SK-N-SH treated with all-trans-retinoic acid at 6 μM for 48 hours (cell line): Measurements from ENCODE around the gene LSAMP.
A peak's percentile ranks its signal among the peaks of the same experiment; 100 is the strongest.

Source experiments
- ATAC-seq: fragments of 200-7000 bp; cut with Tn5 transposase; 3 replicates; pipeline ENCODE4 v1.9.1; 2020; ENCODE audit warnings: mild to moderate bottlenecking, moderate library complexity
- ARNTL ChIP-seq: fragments of 450-650 bp; formaldehyde crosslinking; IDR thresholded peaks from 2 replicates; pipeline ENCODE4 v1.5.0; 2020; ENCODE audit warnings: low read depth, mild to moderate bottlenecking, moderate library complexity, borderline replicate concordance
- BACH2 ChIP-seq: fragments of 250-450 bp; sonication (Bioruptor Pico); IDR thresholded peaks from 2 replicates; pipeline ENCODE4 v1.9.0; 2021; ENCODE audit warnings: mild to moderate bottlenecking, borderline replicate concordance
- CSDC2 ChIP-seq: fragments of 250-450 bp; sonication (Bioruptor Pico); IDR thresholded peaks from 2 replicates; pipeline ENCODE4 v1.5.0; 2020; ENCODE audit warnings: mild to moderate bottlenecking, moderate library complexity
- ESRRG ChIP-seq: fragments of 250-450 bp; sonication (Bioruptor Pico); IDR thresholded peaks from 2 replicates; pipeline ENCODE4 v1.6.1; 2021; ENCODE audit warnings: mild to moderate bottlenecking
- GLIS3 ChIP-seq: fragments of 250-450 bp; sonication (Bioruptor Pico); IDR thresholded peaks from 2 replicates; pipeline ENCODE4 v1.5.0; 2020; ENCODE audit warnings: mild to moderate bottlenecking, moderate library complexity
- ISL1 ChIP-seq: fragments of 250-450 bp; sonication (Bioruptor Pico); IDR thresholded peaks from 2 replicates; pipeline ENCODE4 v2.1.2; 2022; ENCODE audit warnings: mild to moderate bottlenecking, moderate library complexity
- OSR1 ChIP-seq: fragments of 250-450 bp; sonication (Bioruptor Pico); IDR thresholded peaks from 2 replicates; pipeline ENCODE4 v1.8.0; 2022; ENCODE audit warnings: moderate library complexity, mild to moderate bottlenecking, inconsistent platforms
- PPARA ChIP-seq: fragments of 250-450 bp; sonication (Bioruptor Pico); IDR thresholded peaks from 2 replicates; pipeline ENCODE4 v1.5.0; 2020; ENCODE audit warnings: mild to moderate bottlenecking, borderline replicate concordance
- RARB ChIP-seq: fragments of 250-450 bp; sonication (Bioruptor Pico); IDR thresholded peaks from 2 replicates; pipeline ENCODE4 v1.8.0; 2021; ENCODE audit warnings: mild to moderate bottlenecking, moderate library complexity
- SNAI2 ChIP-seq: fragments of 250-450 bp; sonication (Bioruptor Pico); IDR thresholded peaks from 2 replicates; pipeline ENCODE4 v1.5.0; 2020; ENCODE audit warnings: mild to moderate bottlenecking, moderate library complexity
- TCF4 ChIP-seq: fragments of 250-450 bp; sonication (Bioruptor Pico); IDR thresholded peaks from 2 replicates; pipeline ENCODE4 v1.8.0; 2021; ENCODE audit warnings: mild to moderate bottlenecking, moderate library complexity, borderline replicate concordance
- TOX ChIP-seq: fragments of 250-450 bp; sonication (Bioruptor Pico); IDR thresholded peaks from 2 replicates; pipeline ENCODE4 v1.8.0; 2021; ENCODE audit warnings: mild to moderate bottlenecking, moderate library complexity, borderline replicate concordance
- ZC3H10 ChIP-seq: fragments of 250-450 bp; sonication (Bioruptor Pico); IDR thresholded peaks from 2 replicates; pipeline ENCODE4 v1.5.1; 2021; ENCODE audit warnings: mild to moderate bottlenecking, moderate library complexity
- ZFP30 ChIP-seq: fragments of 450-650 bp; formaldehyde crosslinking; IDR thresholded peaks from 2 replicates; pipeline ENCODE4 v1.5.0; 2022; ENCODE audit warnings: mild to moderate bottlenecking, moderate library complexity
- ZNF565 ChIP-seq: fragments of 450-650 bp; formaldehyde crosslinking; conservative IDR thresholded peaks from 2 replicates; pipeline ENCODE4 v1.5.0; 2020; ENCODE audit warnings: low read depth, mild to moderate bottlenecking, moderate library complexity
- ZNF70 ChIP-seq: fragments of 450-650 bp; formaldehyde crosslinking; IDR thresholded peaks from 2 replicates; pipeline ENCODE4 v1.5.0; 2020; ENCODE audit warnings: mild to moderate bottlenecking, moderate library complexity
- ZNF8 ChIP-seq: fragments of 450-650 bp; formaldehyde crosslinking; IDR thresholded peaks from 2 replicates; pipeline ENCODE4 v1.5.0; 2020; ENCODE audit warnings: mild to moderate bottlenecking, moderate library complexity
- TF ChIP-seq, protein P1 (sequence below): fragments of 250-450 bp; sonication (Bioruptor Pico); IDR thresholded peaks from 2 replicates; pipeline ENCODE4 v1.8.0; 2021; ENCODE audit warnings: low read depth, mild to moderate bottlenecking, moderate library complexity, borderline replicate concordance
- TF ChIP-seq, protein P2 (sequence below): fragments of 250-450 bp; sonication (Bioruptor Pico); IDR thresholded peaks from 2 replicates; pipeline ENCODE4 v1.5.1; 2020; ENCODE audit warnings: low read depth, mild to moderate bottlenecking, moderate library complexity
- TF ChIP-seq, protein P3 (sequence below): fragments of 250-450 bp; sonication (Bioruptor Pico); IDR thresholded peaks from 2 replicates; pipeline ENCODE4 v1.8.0; 2020; ENCODE audit warnings: mild to moderate bottlenecking, moderate library complexity, borderline replicate concordance
- TF ChIP-seq, protein P4 (sequence below): fragments of 250-450 bp; sonication (Bioruptor Pico); IDR thresholded peaks from 2 replicates; pipeline ENCODE4 v1.5.0; 2020; ENCODE audit warnings: mild to moderate bottlenecking, moderate library complexity

The LSAMP gene

DNA sequence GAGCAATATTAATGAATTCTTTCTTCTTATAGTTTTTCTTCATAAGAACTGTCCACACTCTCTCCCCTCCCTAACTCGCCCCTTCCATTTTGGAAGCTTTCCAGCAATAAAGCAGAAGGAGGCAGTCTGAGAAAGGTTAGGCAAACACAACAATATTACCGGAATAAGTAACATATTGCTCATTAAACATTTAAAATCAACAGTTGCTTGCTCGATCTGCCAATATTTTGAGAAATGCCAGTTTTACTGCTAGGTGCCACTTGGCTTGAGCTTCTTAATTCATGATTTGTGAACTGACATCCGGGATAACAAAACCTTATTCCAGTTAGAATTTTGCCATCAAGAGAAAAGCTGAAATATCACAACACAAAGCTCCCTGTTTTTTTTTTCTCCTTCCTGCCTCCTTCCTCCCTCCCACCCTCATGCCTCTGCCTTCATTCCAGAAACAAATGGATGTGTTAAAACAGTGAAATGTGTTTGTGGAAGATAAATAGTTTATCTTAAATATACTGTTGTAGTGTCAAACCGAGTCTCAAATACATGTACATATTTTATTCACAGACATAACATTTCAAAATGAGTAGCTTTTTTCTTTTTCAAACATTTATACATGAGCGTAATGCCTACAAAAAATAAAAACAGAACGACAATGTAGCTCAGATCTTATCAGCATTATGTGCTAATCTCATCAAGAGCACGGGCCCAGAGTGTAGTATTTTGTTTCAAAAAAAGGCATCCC is 568.2 kb downstream of the LSAMP start:
- ATAC-seq: peak; percentile 63
- TF ChIP-seq TCF4 (CRISPR knock-in tag): 0 out of 2 replicates have a peak, but pooled peaks have one; percentile 16
- TF ChIP-seq, protein P1, sequence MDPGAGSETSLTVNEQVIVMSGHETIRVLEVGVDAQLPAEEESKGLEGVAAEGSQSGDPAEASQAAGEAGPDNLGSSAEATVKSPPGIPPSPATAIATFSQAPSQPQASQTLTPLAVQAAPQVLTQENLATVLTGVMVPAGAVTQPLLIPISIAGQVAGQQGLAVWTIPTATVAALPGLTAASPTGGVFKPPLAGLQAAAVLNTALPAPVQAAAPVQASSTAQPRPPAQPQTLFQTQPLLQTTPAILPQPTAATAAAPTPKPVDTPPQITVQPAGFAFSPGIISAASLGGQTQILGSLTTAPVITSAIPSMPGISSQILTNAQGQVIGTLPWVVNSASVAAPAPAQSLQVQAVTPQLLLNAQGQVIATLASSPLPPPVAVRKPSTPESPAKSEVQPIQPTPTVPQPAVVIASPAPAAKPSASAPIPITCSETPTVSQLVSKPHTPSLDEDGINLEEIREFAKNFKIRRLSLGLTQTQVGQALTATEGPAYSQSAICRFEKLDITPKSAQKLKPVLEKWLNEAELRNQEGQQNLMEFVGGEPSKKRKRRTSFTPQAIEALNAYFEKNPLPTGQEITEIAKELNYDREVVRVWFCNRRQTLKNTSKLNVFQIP: no peak
- TF ChIP-seq, all 23 proteins: peak for 1

DNA sequence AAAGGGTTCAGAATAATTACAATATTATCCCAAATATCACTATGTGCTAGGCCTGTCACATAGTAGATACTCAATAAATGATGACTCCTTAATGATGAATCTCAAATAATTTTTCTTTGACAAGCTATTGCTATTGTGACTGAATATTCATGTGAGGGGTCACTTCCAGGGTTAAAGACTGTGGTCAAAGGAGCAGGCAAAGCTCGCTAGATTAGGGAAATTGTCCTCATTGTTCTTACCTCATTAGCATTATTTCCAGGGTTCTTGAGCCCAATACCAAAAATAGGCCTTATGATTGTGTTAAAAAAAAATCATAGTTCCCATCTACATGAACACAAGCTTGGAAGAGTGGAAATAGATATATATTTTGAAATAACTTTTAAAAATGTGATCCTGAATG is 569.8 kb downstream of the LSAMP start:
- TF ChIP-seq OSR1 (CRISPR knock-in tag) (no peak), ZNF565 (CRISPR knock-in tag) (no peak), ARNTL (CRISPR knock-in tag) (no peak), SNAI2 (no peak), BACH2 (CRISPR knock-in tag) (no peak), ZC3H10 (CRISPR knock-in tag) (no peak), RARB (CRISPR knock-in tag) (no peak), TCF4 (CRISPR knock-in tag) (no peak), ESRRG (no peak), ZNF70 (CRISPR knock-in tag) (no peak), ZFP30 (CRISPR knock-in tag) (no peak), GLIS3 (no peak), TOX (CRISPR knock-in tag) (no peak), PPARA (CRISPR knock-in tag) (no peak)
- TF ChIP-seq, protein P1: no peak
- TF ChIP-seq, protein P2, sequence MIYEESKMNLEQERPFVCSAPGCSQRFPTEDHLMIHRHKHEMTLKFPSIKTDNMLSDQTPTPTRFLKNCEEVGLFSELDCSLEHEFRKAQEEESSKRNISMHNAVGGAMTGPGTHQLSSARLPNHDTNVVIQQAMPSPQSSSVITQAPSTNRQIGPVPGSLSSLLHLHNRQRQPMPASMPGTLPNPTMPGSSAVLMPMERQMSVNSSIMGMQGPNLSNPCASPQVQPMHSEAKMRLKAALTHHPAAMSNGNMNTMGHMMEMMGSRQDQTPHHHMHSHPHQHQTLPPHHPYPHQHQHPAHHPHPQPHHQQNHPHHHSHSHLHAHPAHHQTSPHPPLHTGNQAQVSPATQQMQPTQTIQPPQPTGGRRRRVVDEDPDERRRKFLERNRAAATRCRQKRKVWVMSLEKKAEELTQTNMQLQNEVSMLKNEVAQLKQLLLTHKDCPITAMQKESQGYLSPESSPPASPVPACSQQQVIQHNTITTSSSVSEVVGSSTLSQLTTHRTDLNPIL (CRISPR knock-in tag): no peak
- TF ChIP-seq, protein P3, sequence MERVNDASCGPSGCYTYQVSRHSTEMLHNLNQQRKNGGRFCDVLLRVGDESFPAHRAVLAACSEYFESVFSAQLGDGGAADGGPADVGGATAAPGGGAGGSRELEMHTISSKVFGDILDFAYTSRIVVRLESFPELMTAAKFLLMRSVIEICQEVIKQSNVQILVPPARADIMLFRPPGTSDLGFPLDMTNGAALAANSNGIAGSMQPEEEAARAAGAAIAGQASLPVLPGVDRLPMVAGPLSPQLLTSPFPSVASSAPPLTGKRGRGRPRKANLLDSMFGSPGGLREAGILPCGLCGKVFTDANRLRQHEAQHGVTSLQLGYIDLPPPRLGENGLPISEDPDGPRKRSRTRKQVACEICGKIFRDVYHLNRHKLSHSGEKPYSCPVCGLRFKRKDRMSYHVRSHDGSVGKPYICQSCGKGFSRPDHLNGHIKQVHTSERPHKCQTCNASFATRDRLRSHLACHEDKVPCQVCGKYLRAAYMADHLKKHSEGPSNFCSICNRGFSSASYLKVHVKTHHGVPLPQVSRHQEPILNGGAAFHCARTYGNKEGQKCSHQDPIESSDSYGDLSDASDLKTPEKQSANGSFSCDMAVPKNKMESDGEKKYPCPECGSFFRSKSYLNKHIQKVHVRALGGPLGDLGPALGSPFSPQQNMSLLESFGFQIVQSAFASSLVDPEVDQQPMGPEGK (CRISPR knock-in tag): no peak
- ATAC-seq: no peak

DNA sequence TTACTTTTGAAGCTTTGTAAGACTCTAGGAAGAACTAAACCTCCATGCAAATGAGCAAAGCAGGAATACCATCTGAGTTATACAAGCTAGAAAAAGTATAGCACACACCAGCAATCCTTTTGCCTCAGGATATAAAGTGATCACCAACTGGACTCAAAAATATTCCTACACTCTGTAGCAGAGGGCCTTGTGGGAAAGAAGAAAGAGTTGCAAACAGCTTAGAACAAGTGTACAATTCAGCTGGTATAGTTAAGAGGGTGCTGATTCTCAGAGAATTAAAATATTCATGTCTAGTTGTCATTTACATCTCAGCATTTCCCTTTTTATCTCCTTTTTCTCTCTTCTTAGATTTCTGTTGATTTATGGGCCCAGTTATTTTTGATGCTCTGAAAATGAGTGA is 573.6 kb downstream of the LSAMP start:
- TF ChIP-seq, protein P3 (CRISPR knock-in tag): no peak
- TF ChIP-seq ZC3H10 (CRISPR knock-in tag) (no peak), TOX (CRISPR knock-in tag) (no peak), PPARA (CRISPR knock-in tag) (no peak), ZNF8 (CRISPR knock-in tag) (no peak), OSR1 (CRISPR knock-in tag) (no peak), ZNF565 (CRISPR knock-in tag) (no peak), SNAI2 (no peak), CSDC2 (CRISPR knock-in tag) (no peak), ZNF70 (CRISPR knock-in tag) (no peak)
- TF ChIP-seq, all 23 proteins: peak for 0
- no peak for ATAC-seq

DNA sequence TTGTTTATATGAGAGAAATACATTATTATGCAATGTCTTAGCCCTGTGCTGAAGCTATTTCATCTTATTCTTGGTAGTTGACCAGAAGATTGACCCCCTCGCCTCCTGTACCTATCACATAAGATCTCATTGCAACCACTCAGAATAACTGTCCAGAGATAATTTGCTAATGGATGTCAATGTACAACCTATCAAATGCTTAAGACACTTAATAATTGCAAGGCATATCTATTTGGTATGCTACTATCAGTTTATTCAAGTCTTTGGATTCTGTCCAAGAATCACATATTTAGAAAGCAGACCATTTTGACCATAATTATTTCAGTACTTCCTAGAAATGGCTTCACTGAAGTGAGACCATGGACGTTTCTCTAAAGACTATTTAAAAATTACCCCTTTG is 580.4 kb downstream of the LSAMP start:
- TF ChIP-seq ZC3H10 (CRISPR knock-in tag): no peak
- TF ChIP-seq, protein P4, sequence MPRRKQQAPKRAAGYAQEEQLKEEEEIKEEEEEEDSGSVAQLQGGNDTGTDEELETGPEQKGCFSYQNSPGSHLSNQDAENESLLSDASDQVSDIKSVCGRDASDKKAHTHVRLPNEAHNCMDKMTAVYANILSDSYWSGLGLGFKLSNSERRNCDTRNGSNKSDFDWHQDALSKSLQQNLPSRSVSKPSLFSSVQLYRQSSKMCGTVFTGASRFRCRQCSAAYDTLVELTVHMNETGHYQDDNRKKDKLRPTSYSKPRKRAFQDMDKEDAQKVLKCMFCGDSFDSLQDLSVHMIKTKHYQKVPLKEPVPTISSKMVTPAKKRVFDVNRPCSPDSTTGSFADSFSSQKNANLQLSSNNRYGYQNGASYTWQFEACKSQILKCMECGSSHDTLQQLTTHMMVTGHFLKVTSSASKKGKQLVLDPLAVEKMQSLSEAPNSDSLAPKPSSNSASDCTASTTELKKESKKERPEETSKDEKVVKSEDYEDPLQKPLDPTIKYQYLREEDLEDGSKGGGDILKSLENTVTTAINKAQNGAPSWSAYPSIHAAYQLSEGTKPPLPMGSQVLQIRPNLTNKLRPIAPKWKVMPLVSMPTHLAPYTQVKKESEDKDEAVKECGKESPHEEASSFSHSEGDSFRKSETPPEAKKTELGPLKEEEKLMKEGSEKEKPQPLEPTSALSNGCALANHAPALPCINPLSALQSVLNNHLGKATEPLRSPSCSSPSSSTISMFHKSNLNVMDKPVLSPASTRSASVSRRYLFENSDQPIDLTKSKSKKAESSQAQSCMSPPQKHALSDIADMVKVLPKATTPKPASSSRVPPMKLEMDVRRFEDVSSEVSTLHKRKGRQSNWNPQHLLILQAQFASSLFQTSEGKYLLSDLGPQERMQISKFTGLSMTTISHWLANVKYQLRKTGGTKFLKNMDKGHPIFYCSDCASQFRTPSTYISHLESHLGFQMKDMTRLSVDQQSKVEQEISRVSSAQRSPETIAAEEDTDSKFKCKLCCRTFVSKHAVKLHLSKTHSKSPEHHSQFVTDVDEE (CRISPR knock-in tag): peak; percentile 45; the same call in 1 of the 2 replicates
- no peak for TF ChIP-seq PPARA (CRISPR knock-in tag)
- TF ChIP-seq, protein P1: no peak
- no peak for TF ChIP-seq BACH2 (CRISPR knock-in tag)
- peak; percentile 90 for TF ChIP-seq ISL1 (CRISPR knock-in tag)
- no peak for ATAC-seq
